ENCODE results near the gene PHYHD1. TPM values are rescaled to one million over a fixed set of nuclear protein-coding genes. Genes with fewer than 3 reads are reported as not detected.
A peak's percentile ranks its signal among the peaks of the same experiment; 100 is the strongest.

The PHYHD1 gene
- total and polyA plus RNA-seq, 2 of the 4 experiments (the other 2 are of a cell fraction) = 2.2 to 8.4 TPM

GRCh38 chr9:128945798-128946501 lies 25.2 kb downstream of the PHYHD1 start (continued):
- no peak for TF ChIP-seq MAZ (IDR thresholded peaks at IDR 0.05; ENCODE audit: borderline replicate concordance, low read depth, low read length)

- peaks cover 7% of the 10 kb centered on the region for H3K4me1 ChIP-seq (ENCODE audit: control insufficient read depth, insufficient read depth, low read length)
- no peaks in the 10 kb centered on the region for H3K27me3 ChIP-seq (ENCODE audit: control insufficient read depth, insufficient read depth, low read length)
- peak overlapping the region; percentile 92 for H3K23ac ChIP-seq (ENCODE audit: low read depth, low read length)
- peak overlapping the region; percentile 46; the same call in 1 of the 2 replicates for H3K56ac ChIP-seq (ENCODE audit: extremely low read depth, insufficient read depth, low read length)
- peak overlapping the region; percentile 91 for H3K14ac ChIP-seq (replicated peaks; ENCODE audit: low read depth, low read length)
- peak overlapping the region; percentile 63 to 95 for H4K8ac ChIP-seq (ENCODE audit: low read depth in 2 of 2, low read length in 2 of 2)
- H3K4ac ChIP-seq (ENCODE audit: low read depth, low read length) = peak overlapping the region; percentile 90
- 26% methylated on average over 25 of the region's 30 CpGs; no CpG with 5 or more reads in 1 of the 2 experiments for whole genome bisulfite sequencing, 2 experiments (ENCODE audit: extremely low coverage in 2 of 2, insufficient read length in 1 of 2)
- peaks cover 7% of the 10 kb centered on the region; the same call in 1 of the 2 replicates for H4K20me1 ChIP-seq (ENCODE audit: insufficient read depth, low read length)
- peaks cover 28 to 57% of the 10 kb centered on the region in 2 experiments for H3K79me1 ChIP-seq (ENCODE audit: low read depth in 1 of 2, low read length in 2 of 2)
- no TSS peak for BruUV-seq (replicated peaks)
- in situ Hi-C loops (cut with MboI; ENCODE audit: low sequenced_read_pairs) = no loop called here
- dilution Hi-C loops (cut with HindIII; ENCODE audit: low sequenced_read_pairs, unreplicated experiment) = no loop called here
- DNase-seq = peak; percentile 11
- H4K91ac ChIP-seq (ENCODE audit: insufficient read depth, low read depth, low read length) = peak overlapping the region; percentile 53
- H2AK9ac ChIP-seq (replicated peaks; ENCODE audit: low read depth, low read length, poor library complexity) = peak overlapping the region; percentile 97
- H2BK5ac ChIP-seq (ENCODE audit: low read depth, low read length, poor library complexity, severe bottlenecking) = peak overlapping the region; percentile 75
- TF ChIP-seq NFE2L2 (IDR thresholded peaks at IDR 0.05; ENCODE audit: low read depth, low read length) = no peak
- no peak for TF ChIP-seq POLR2A (IDR thresholded peaks at IDR 0.05; ENCODE audit: low read depth, low read length)
- TF ChIP-seq BHLHE40 (IDR thresholded peaks at IDR 0.05; ENCODE audit: low read depth, low read length) = no peak
- H2AK5ac ChIP-seq (ENCODE audit: low read depth, low read length) = peak overlapping the region; percentile 96
- POLR2A ChIA-PET (ENCODE audit: unreplicated experiment) = interaction anchor here (0.5 kb wide), 1 partner anchor 118 kb away, joined by 3 read pairs; no protein-coding TSS in a partner anchor
- no peak overlapping the region for H2BK15ac ChIP-seq (ENCODE audit: low read depth, low read length)
- peak overlapping the region; percentile 84 for H3K27ac ChIP-seq (ENCODE audit: insufficient read depth, low read length)
- H3K9ac ChIP-seq (ENCODE audit: low read depth, low read length) = peak overlapping the region; percentile 80
- peak overlapping the region; percentile 100 for H2AFZ ChIP-seq (replicated peaks; ENCODE audit: low read length, poor library complexity)
- H3K9me1 ChIP-seq (ENCODE audit: insufficient read depth, low read length) = peaks cover 16% of the 10 kb centered on the region
- H3K18ac ChIP-seq (ENCODE audit: low read depth, low read length) = peak overlapping the region; percentile 22; the same call in 1 of the 2 replicates
- H2BK20ac ChIP-seq (ENCODE audit: low read depth, low read length) = no peak overlapping the region
- 0 out of 2 replicates have a peak overlapping the region, but pooled peaks have one; percentile 71 for H2BK120ac ChIP-seq (ENCODE audit: low read depth, low read length)
- peak overlapping the region; percentile 83 for H4K5ac ChIP-seq (ENCODE audit: low read depth, low read length)
- H3K9me3 ChIP-seq (ENCODE audit: control insufficient read depth, insufficient read depth, low read length) = no peaks in the 10 kb centered on the region
- intact Hi-C loops (cut with micrococcal nuclease) = loop anchor here (5.0 kb wide), 2 partner anchors 64 to 84 kb away; partner anchors contain the start of genes KYAT1 and LRRC8A
- peak overlapping the region; percentile 99 for H3K4me2 ChIP-seq (ENCODE audit: low read depth, low read length)
- H3K4me3 ChIP-seq (ENCODE audit: insufficient read depth, low read depth, low read length) = peak overlapping the region; percentile 94
- peak; percentile 50 for ATAC-seq (ENCODE audit: low read depth)
- CTCF ChIA-PET = no interaction called here
- peaks cover 10% of the 10 kb centered on the region for H3K36me3 ChIP-seq (ENCODE audit: control insufficient read depth, insufficient read depth, low read length)
Observed at GRCh38 chr9:128946571-128947276, 25.9 kb downstream of the PHYHD1 start.
